A673 (cell line): ENCODE results near the gene FBXL2. TPM values are rescaled to one million over a fixed set of nuclear protein-coding genes. Genes with fewer than 3 reads are reported as not detected.
A peak's percentile ranks its signal among the peaks of the same experiment; 100 is the strongest.

Source experiments
- Bru-seq: library from RNA; stranded (reverse); fragments of 400-500 nt; gene quantifications from one replicate; lab custom pipeline; 2021; lab: Mats Ljungman, UMichigan
- BruChase-seq, 2 experiments: library from RNA; stranded (reverse); fragments of 400-500 nt; gene quantifications; one replicate each; lab custom pipeline; 2021; lab: Mats Ljungman, UMichigan
- BruUV-seq: library from RNA; stranded (reverse); fragments of 400-500 nt; replicated peaks from 2 replicates; lab custom pipeline; 2021; lab: Mats Ljungman, UMichigan
- CTCF ChIA-PET: fragments of 300-600 bp; sonication (Branson Sonifier 250); formaldehyde crosslinking; loops from one replicate; lab custom pipeline; 2022; ENCODE audit warnings: antibody characterized with exemption; lab: Charles Lee
- POLR2A ChIA-PET: fragments of 300-600 bp; sonication (Branson Sonifier 250); formaldehyde crosslinking; loops from one replicate; lab custom pipeline; 2022; ENCODE audit warnings: antibody characterized with exemption; ENCODE audit not compliant: low non-redundant PET; lab: Charles Lee
- DNase-seq: peaks from one replicate; pipeline ENCODE4 v3.0.0-alpha.2; 2015; ENCODE audit warnings: low spot score
- H3K27ac ChIP-seq: fragments of 200-600 bp; sonication (generic); 2 replicates; pipeline ENCODE4 v1.5.1; 2016; ENCODE audit warnings: mixed run types, low read depth, mild to moderate bottlenecking, mixed read lengths, antibody characterized with exemption, low read length; ENCODE audit not compliant: poor library complexity, severe bottlenecking
- H3K27me3 ChIP-seq: fragments of 200-600 bp; sonication (generic); replicated peaks from 2 replicates; pipeline ENCODE4 v1.6.1; 2017; ENCODE audit warnings: mixed run types, low read depth, mild to moderate bottlenecking, mixed read lengths, antibody characterized with exemption, low read length; ENCODE audit not compliant: insufficient read depth, poor library complexity
- H3K36me3 ChIP-seq: fragments of 200-600 bp; sonication (generic); 2 replicates; pipeline ENCODE4 v1.6.1; 2016; ENCODE audit warnings: mixed run types, mild to moderate bottlenecking, mixed read lengths, antibody characterized with exemption, low read length; ENCODE audit not compliant: insufficient read depth, poor library complexity, severe bottlenecking
- H3K4me1 ChIP-seq: fragments of 200-600 bp; sonication (generic); 2 replicates; pipeline ENCODE4 v1.6.1; 2017; ENCODE audit warnings: mixed run types, mild to moderate bottlenecking, mixed read lengths, antibody characterized with exemption, low read length; ENCODE audit not compliant: insufficient read depth, poor library complexity, severe bottlenecking
- H3K4me3 ChIP-seq: fragments of 200-600 bp; sonication (generic); 2 replicates; pipeline ENCODE4 v1.5.1; 2016; ENCODE audit warnings: low read depth, mixed run types, mild to moderate bottlenecking, mixed read lengths, low read length; ENCODE audit not compliant: poor library complexity, severe bottlenecking
- H3K9me3 ChIP-seq: fragments of 200-600 bp; sonication (generic); 2 replicates; pipeline ENCODE4 v1.6.1; 2016; ENCODE audit warnings: mixed run types, low read depth, mild to moderate bottlenecking, mixed read lengths, antibody characterized with exemption, low read length; ENCODE audit not compliant: poor library complexity, severe bottlenecking
- CTCF ChIP-seq: fragments of 300-800, 200-600 bp; sonication (generic); conservative IDR thresholded peaks from 2 replicates; pipeline ENCODE4 v1.5.1; 2017; ENCODE audit warnings: low read depth, mild to moderate bottlenecking, antibody characterized with exemption, low read length, moderate library complexity, mixed read lengths
- EZH2 ChIP-seq: fragments of 200-600 bp; sonication (generic); IDR thresholded peaks from 2 replicates; pipeline ENCODE4 v1.6.1; 2017; ENCODE audit warnings: borderline replicate concordance, low read depth, mild to moderate bottlenecking, mixed read lengths, antibody characterized with exemption, low read length; ENCODE audit not compliant: poor library complexity, severe bottlenecking
- intact Hi-C: fragments of 100-400 bp; cut with micrococcal nuclease; formaldehyde crosslinking; loops from one replicate; pipeline ENCODE4 v1.10.0; 2022; ENCODE audit not compliant: unreplicated experiment
- long read RNA-seq: library from polyadenylated mRNA; stranded (forward); transcript quantifications from one replicate; pipeline ENCODE4 v2.0.0, GENCODE V29; 2022
- total RNA-seq: library from RNA; stranded (reverse); gene quantifications from 2 replicates; pipeline ENCODE4 v1.2.3, GENCODE V29; 2021

FBXL2 gene
- total RNA-seq (7.8 and 12.0 TPM in 2 replicates), Bru-seq, nascent RNA (percentile 66 among the genes with signal in this experiment), BruChase-seq, experiment 1, labeled RNA remaining after a 2-hour chase (percentile 63 among the genes with signal in this experiment), BruChase-seq, experiment 2, labeled RNA remaining after a 6-hour chase (percentile 58 among the genes with signal in this experiment)
- long read RNA-seq, transcript FBXL2-216 (15 exons, 3,847 nt) = major isoform, 12 of 47 reads
- long read RNA-seq, partial matches to known transcripts = 0 of 47 reads
- long read RNA-seq, other reads (novel, unspliced or antisense) = 34 of 47 reads

- intact Hi-C loops = no loop called here
- Histone ChIP-seq H3K4me1 (peaks cover 7% of the 10 kb centered on the region), H3K27ac (peak within 1 kb of the TSS; percentile 74), H3K4me3 (peak within 1 kb of the TSS; percentile 79), H3K36me3 (no peaks in the 10 kb centered on the region), H3K9me3 (no peaks in the 10 kb centered on the region), H3K27me3 (no peaks in the 10 kb centered on the region)
- POLR2A ChIA-PET = interaction anchor here (0.6 kb wide), 1 partner anchor 1029 kb away, joined by 3 read pairs; no protein-coding TSS in a partner anchor
- TF ChIP-seq EZH2 (no peak), CTCF (no peak)
- DNase-seq = peak; percentile 91
- BruUV-seq = no TSS peak
- CTCF ChIA-PET = no interaction called here
Observed at GRCh38 chr3:33277193-33277882, at the start of gene FBXL2. Gene FBXL2 (plus strand): TSS chr3:33277442. CDS start chr3:33277513, 71 bp downstream.

- Histone ChIP-seq H3K27ac (no peak overlapping the region), H3K27me3 (no peaks in the 10 kb centered on the region), H3K9me3 (no peaks in the 10 kb centered on the region), H3K36me3 (no peaks in the 10 kb centered on the region), H3K4me1 (no peaks in the 10 kb centered on the region), H3K4me3 (no peak overlapping the region)
- no peak for DNase-seq
- no peak for TF ChIP-seq EZH2
- no peak for TF ChIP-seq CTCF
- CTCF ChIA-PET = no interaction called here
- POLR2A ChIA-PET = no interaction called here
- intact Hi-C loops = no loop called here
- BruUV-seq = no TSS peak
Observed at GRCh38 chr3:33229066-33229465, 48.2 kb upstream of the FBXL2 start.

GRCh38 chr3:33229947-33230346 is 47.3 kb upstream of the FBXL2 start:
- intact Hi-C loops = no loop called here
- no peaks in the 10 kb centered on the region for H3K36me3 ChIP-seq
- no peaks in the 10 kb centered on the region for H3K27me3 ChIP-seq
- POLR2A ChIA-PET = no interaction called here
- H3K9me3 ChIP-seq = no peaks in the 10 kb centered on the region
- no peaks in the 10 kb centered on the region for H3K4me1 ChIP-seq
- no peak for TF ChIP-seq EZH2
- no peak for TF ChIP-seq CTCF
- CTCF ChIA-PET = no interaction called here
- no peak overlapping the region for H3K27ac ChIP-seq
- no TSS peak for BruUV-seq
- H3K4me3 ChIP-seq = no peak overlapping the region
- DNase-seq = no peak
